Cardiac muscle cell (in vitro differentiated cells and primary cell): Measurements from ENCODE around the gene ARHGAP25. TPM values are rescaled to one million over a fixed set of nuclear protein-coding genes. Genes with fewer than 3 reads are reported as not detected.
A peak's percentile ranks its signal among the peaks of the same experiment; 100 is the strongest.

Source experiments
- DNase-seq, 2 donors: peaks; one replicate each; pipeline versions ENCODE4 v3.0.0 to v3.0.0-alpha.2; 2010 to 2017; ENCODE audit warnings: low read depth in 1 of 2, low spot score in 1 of 2
- H3K27ac ChIP-seq: fragments of 200-600 bp; sonication (generic); 2 replicates; pipeline ENCODE4 v1.5.1; 2016
- H3K27me3 ChIP-seq: fragments of 200-600 bp; sonication (generic); 2 replicates; pipeline ENCODE4 v1.6.0; 2016; ENCODE audit warnings: control low read depth
- H3K36me3 ChIP-seq: fragments of 200-600 bp; sonication (generic); 2 replicates; pipeline ENCODE4 v1.5.1; 2016; ENCODE audit warnings: control low read depth
- H3K4me1 ChIP-seq: fragments of 200-600 bp; sonication (generic); 2 replicates; pipeline ENCODE4 v1.8.1; 2017; ENCODE audit warnings: low read depth, mild to moderate bottlenecking, mixed run types
- H3K4me3 ChIP-seq: fragments of 200-600 bp; sonication (generic); 2 replicates; pipeline ENCODE4 v1.5.1; 2016; ENCODE audit warnings: mild to moderate bottlenecking
- H3K9me3 ChIP-seq: fragments of 200-600 bp; sonication (generic); 2 replicates; pipeline ENCODE4 v1.5.1; 2017; ENCODE audit warnings: low read depth, mild to moderate bottlenecking, control low read depth
- polyA plus RNA-seq: library from polyadenylated mRNA; unstranded; fragments of >200 nt; fragmentation: Nextera tagmentation; extraction: Ambion mirVana; gene quantifications from 2 replicates; pipeline ENCODE4 v1.2.1, GENCODE V29; 2016
- total RNA-seq: library from RNA; depleted of rRNA; stranded (reverse); fragments of >200 nt; gene quantifications from 2 replicates; pipeline ENCODE4 v1.2.3, GENCODE V29; 2016
- TF ChIP-seq, protein P1 (sequence below): IDR thresholded peaks from 2 replicates; pipeline ENCODE4 v1.5.1; 2012; ENCODE audit warnings: low read depth, mild to moderate bottlenecking, low read length

Gene ARHGAP25
- total and polyA plus RNA-seq, 2 experiments from 2014 or later = 3.9 to 7.7 TPM

DNA sequence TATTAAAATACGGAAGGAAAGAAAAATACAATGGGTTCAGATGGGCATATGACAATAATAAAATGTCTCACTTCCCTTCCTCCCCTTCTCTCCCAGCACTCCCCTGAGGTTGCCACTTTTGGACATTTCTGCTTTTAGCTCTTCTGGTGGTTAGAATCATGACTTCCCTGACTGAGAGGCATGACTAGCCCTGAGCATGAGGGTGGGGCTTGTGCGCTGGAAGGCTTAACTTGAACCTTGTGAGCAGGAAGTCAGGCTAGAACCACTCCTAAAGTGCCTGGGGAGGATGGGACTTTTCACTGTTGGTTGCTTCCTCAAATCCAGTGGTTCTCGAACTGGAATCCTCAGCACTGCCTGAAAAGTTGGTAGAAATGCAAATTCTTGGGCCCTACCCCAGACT is 19.7 kb upstream of the ARHGAP25 start:
- H3K27ac ChIP-seq = no peak overlapping the region
- no peaks in the 10 kb centered on the region for H3K36me3 ChIP-seq
- DNase-seq = no peak
- H3K27me3 ChIP-seq = no peaks in the 10 kb centered on the region
- H3K4me3 ChIP-seq = no peak overlapping the region
- TF ChIP-seq, protein P1, sequence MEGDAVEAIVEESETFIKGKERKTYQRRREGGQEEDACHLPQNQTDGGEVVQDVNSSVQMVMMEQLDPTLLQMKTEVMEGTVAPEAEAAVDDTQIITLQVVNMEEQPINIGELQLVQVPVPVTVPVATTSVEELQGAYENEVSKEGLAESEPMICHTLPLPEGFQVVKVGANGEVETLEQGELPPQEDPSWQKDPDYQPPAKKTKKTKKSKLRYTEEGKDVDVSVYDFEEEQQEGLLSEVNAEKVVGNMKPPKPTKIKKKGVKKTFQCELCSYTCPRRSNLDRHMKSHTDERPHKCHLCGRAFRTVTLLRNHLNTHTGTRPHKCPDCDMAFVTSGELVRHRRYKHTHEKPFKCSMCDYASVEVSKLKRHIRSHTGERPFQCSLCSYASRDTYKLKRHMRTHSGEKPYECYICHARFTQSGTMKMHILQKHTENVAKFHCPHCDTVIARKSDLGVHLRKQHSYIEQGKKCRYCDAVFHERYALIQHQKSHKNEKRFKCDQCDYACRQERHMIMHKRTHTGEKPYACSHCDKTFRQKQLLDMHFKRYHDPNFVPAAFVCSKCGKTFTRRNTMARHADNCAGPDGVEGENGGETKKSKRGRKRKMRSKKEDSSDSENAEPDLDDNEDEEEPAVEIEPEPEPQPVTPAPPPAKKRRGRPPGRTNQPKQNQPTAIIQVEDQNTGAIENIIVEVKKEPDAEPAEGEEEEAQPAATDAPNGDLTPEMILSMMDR = no peak
- no peaks in the 10 kb centered on the region for H3K9me3 ChIP-seq
- H3K4me1 ChIP-seq = no peaks in the 10 kb centered on the region

DNA sequence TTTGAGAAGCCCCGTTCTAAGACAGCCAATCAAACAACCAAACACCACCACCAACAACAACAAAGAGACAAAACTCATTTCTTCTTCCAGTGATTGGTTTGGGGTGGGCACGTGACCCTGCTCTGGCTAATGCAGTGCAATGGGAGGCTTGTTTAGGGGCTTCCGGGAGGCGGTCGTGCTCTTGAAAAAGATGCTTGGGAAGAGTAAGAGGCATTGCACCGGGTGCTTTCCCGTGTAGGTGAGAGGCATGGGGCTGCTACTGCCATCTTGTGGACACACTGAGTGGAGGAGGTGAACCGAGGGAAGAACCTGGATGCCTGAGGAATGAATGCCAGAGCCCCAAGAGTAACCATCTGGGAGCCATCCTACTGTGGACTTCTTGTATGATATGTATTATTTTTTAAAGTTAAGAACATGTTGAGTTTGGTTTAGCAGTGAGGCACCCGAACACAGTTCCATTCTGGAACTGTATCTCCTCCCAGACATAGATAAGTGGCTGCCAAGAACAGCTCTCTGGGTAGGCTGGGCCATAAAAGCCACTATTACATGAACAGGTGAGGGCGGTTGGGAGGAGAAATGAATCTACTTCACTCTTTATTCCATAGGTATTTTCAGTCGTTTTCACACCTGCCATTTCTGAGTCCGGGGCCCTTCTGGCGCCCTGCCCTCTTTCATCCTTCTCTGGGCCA is 19.1 kb upstream of the ARHGAP25 start:
- TF ChIP-seq, protein P1 = peak; percentile 82
- Histone ChIP-seq H3K36me3 (no peaks in the 10 kb centered on the region), H3K9me3 (no peaks in the 10 kb centered on the region), H3K27ac (no peak overlapping the region), H3K27me3 (no peaks in the 10 kb centered on the region), H3K4me3 (no peak overlapping the region), H3K4me1 (no peaks in the 10 kb centered on the region)
- peak; percentile 64 to 68 for DNase-seq

DNA sequence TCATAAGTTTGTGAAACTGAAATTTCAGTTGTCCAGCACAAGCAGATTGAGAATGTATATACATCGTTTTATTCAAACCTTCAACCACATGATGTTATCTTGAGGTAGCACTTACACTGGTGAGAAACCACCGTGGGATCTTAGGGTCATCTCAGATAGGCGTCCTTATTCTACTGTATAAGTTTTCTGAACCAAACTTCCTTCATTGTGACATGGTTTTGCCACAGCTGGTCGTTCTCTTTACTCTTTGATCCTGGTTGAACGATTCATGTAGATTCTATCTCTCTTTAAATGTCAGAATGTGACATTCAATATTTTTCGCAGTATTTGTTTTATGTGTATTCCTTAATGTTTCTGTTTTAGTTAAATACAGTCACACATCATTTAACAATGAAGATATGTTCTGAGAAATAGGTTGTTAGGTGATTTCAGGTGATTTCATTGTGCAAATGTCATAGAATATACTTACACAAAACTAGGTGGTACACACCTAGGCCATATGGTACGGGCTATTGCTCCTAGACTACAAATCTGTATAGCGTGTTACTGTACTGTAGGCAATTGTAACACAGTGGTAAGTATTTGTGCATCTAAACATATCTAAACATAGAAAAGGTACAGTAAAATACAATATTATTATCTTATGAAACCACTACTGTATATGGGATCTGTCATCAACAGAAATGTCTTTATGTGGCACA is 17.9 kb upstream of the ARHGAP25 start:
- Histone ChIP-seq H3K9me3 (no peaks in the 10 kb centered on the region), H3K4me3 (no peak overlapping the region), H3K4me1 (no peaks in the 10 kb centered on the region), H3K36me3 (no peaks in the 10 kb centered on the region), H3K27ac (no peak overlapping the region), H3K27me3 (no peaks in the 10 kb centered on the region)
- DNase-seq = no peak
- TF ChIP-seq, protein P1 = no peak

DNA sequence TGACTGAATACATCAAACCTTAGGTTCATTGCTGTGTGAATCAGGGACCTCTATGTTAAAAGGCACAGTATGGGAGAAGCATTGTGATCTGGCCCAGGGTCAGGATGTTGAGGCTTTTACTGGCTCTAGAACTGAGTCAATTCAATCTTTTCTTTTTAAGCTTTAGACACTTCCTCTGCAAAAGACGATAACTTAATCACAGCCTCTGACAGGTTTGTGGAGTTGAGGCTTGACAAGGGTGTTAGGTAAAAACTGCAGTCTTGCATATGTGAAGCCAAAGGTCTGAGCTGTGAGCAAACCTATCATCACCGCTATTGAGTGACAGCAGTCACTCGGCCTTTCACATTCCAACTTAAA is 17.3 kb upstream of the ARHGAP25 start:
- H3K27ac ChIP-seq = no peak overlapping the region
- no peaks in the 10 kb centered on the region for H3K27me3 ChIP-seq
- DNase-seq = no peak

DNA sequence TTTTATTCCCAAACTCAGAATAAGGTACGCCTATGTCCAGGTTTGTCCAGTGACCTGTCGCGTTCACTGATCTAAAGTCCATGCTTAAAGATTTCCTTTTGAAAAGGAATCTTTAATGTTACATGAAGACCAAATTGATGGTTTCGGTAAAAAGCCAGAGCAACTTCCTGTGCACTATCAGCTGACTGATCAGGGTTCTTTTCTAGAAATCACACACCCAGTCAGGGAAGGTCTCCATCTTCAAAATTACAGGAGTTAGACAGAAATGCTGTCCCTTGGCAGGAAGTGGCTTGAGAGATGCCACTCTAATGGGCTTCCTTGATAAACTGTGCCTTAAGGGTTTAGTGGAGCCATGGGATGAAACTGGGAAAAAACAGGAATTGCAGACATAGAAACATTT is 14.7 kb upstream of the ARHGAP25 start:
- TF ChIP-seq, protein P1 = no peak
- Histone ChIP-seq H3K4me3 (no peak overlapping the region), H3K9me3 (no peaks in the 10 kb centered on the region), H3K27me3 (no peaks in the 10 kb centered on the region), H3K4me1 (no peaks in the 10 kb centered on the region), H3K27ac (no peak overlapping the region), H3K36me3 (no peaks in the 10 kb centered on the region)
- DNase-seq = no peak

More for the DNA sequence above, 17.3 kb upstream of the ARHGAP25 start:
- H3K4me3 ChIP-seq = no peak overlapping the region
- TF ChIP-seq, protein P1 = no peak
- H3K4me1 ChIP-seq = no peaks in the 10 kb centered on the region
- H3K36me3 ChIP-seq = no peaks in the 10 kb centered on the region
- H3K9me3 ChIP-seq = no peaks in the 10 kb centered on the region
